GM10266 (cell line): ENCODE data around the gene PVRIG.
"Not testable (repeated sequence)": the region's sequence is repeated elsewhere in the genome, so short reads cannot be mapped to it uniquely, and the experiment has no call there.

Source experiments
- DNase-seq: peaks from one replicate; pipeline ENCODE4 v3.0.0; 2012; ENCODE audit errors: extremely low spot score
- CTCF ChIP-seq: IDR thresholded peaks from 2 replicates; pipeline ENCODE4 v1.5.1; 2012; ENCODE audit warnings: mild to moderate bottlenecking, low read depth; ENCODE audit not compliant: control insufficient read depth, insufficient read depth; ENCODE audit errors: missing control alignments

The PVRIG gene

GRCh38 chr7:100191775-100192174, 28.0 kb upstream of the PVRIG start:
- DNase-seq: no peak
- TF ChIP-seq CTCF: no peak

GRCh38 chr7:100192281-100192862, 27.4 kb upstream of the PVRIG start:
- not testable (repeated sequence) for DNase-seq

- DNase-seq: no peak
- TF ChIP-seq CTCF: no peak
These were observed 26.8 kb upstream of the PVRIG start for GRCh38 chr7:100192969-100193368.

- DNase-seq: no peak
These were observed 24.5 kb upstream of the PVRIG start for GRCh38 chr7:100195222-100195621.

GRCh38 chr7:100195901-100196322, 23.8 kb upstream of the PVRIG start:
- peak; percentile 31 for DNase-seq

More at GRCh38 chr7:100195222-100195621, 24.5 kb upstream of the PVRIG start:
- TF ChIP-seq CTCF: no peak

- no peak for DNase-seq
- no peak for TF ChIP-seq CTCF
These were observed 21.5 kb upstream of the PVRIG start for GRCh38 chr7:100198266-100198665.

GRCh38 chr7:100200693-100201092, 19.1 kb upstream of the PVRIG start:
- DNase-seq: no peak
- no peak for TF ChIP-seq CTCF

GRCh38 chr7:100204454-100204853, 15.3 kb upstream of the PVRIG start:
- no peak for DNase-seq
- TF ChIP-seq CTCF: no peak

GRCh38 chr7:100208911-100209408, 10.8 kb upstream of the PVRIG start:
- DNase-seq: peak; percentile 64

More at GRCh38 chr7:100208911-100209408, 10.8 kb upstream of the PVRIG start:
- TF ChIP-seq CTCF: peak; percentile 2
